Right hindlimb (tissue), 1 donor: ENCODE measurements around the gene TTLL11.

Source experiments
- DNase-seq: peaks from one replicate; pipeline ENCODE4 v3.0.0-alpha.2; 2018

Gene TTLL11

GRCh38 chr9:121871431-121872025, 221.6 kb downstream of the TTLL11 start:
- DNase-seq = no peak

DNA sequence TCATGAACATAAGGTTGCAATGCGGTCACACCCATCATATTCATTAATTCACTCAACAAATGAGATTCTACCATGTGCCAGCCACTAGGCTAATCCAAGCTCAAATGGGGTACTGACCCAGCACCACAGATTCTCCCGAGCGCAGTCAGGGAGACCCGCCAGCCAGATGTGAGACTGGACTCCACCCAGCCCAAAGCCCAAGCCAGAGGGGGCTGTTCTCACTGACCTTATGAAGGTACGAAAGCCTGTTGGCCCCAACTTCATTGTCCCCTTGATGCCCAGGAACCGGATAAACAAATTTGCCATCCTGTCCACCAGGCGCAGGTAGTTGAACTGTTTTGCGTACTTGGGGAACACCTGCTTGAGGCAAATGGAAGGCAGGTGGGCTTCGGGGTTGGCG, 222.8 kb downstream of the TTLL11 start:
- no peak for DNase-seq

DNA sequence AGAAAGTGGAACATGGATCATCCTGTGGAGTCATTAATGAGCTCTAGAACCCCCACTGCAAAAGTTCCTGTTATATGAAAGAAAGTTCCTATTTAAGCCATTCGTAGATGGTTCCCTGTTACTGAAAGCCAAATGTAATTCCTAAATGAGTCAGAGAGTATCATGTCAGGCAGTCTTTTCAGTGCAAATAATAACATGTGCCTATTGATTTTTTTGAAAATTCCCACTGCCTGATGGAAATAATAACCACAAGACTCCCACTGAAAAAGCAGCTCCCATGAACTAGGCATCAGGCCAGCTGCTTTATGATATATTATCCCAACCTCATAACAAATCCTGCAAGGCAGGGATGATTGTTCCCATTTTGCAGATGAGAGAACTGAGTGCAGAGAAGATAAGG, 224.5 kb downstream of the TTLL11 start:
- DNase-seq = no peak

DNA sequence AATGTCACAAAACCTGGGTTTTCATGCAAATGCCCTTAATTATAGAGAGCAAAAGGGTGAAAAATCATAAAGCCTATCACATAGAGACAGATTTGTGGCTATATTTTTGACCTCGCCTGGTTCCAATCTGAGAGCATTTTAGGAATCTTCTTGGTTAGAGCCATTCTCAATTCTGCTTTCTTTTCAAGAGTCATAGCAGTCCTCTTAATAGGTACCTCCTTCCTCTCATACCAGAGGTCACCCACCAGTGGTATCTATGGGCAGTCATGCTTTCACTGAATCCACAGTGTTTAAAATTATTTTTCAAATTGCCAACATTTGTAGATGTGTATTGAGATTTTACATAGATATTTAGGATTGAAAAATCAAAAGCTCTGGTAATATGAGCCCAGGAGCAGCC, 226.2 kb downstream of the TTLL11 start:
- no peak for DNase-seq

DNA sequence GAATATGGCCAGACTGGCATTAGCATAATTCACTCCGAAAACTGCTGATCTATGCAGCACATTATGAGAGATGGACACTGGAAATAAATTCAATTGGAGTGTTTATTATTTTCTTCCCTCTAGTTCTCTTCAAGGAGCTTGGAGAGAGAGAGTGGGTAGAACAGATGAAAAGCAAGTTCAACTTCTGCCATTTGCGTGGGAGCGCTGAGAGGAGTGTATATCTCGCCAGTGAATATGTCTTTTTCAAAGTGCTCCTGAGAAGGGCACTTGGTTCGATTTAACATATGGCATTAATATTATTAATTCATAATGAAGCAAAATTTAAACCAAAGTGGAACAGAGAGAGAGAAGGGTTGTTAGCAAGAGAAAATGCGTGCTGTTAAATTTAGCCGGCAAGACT, 227.2 kb downstream of the TTLL11 start:
- DNase-seq = no peak

DNA sequence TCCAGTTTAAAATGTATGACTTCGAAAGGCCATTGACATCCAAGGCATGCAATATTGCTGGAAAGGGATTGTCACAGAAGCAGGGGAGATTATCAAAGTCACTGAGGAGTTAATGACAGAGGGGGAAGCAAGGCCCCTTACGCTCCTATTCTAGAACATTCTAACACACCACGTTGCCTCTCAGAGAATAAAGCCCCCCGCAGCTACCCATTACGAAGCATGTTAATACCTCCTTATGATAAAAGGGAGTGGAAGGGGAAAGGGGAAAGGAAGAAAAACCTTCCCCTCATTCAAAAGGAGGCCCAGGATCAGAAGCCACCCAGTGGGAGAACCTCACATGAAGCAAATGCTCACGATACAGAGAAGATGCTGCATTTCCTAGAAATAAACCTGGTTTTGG, 228.0 kb downstream of the TTLL11 start:
- no peak for DNase-seq

- DNase-seq = no peak
These were observed 229.2 kb downstream of the TTLL11 start for GRCh38 chr9:121863955-121864354.

DNA sequence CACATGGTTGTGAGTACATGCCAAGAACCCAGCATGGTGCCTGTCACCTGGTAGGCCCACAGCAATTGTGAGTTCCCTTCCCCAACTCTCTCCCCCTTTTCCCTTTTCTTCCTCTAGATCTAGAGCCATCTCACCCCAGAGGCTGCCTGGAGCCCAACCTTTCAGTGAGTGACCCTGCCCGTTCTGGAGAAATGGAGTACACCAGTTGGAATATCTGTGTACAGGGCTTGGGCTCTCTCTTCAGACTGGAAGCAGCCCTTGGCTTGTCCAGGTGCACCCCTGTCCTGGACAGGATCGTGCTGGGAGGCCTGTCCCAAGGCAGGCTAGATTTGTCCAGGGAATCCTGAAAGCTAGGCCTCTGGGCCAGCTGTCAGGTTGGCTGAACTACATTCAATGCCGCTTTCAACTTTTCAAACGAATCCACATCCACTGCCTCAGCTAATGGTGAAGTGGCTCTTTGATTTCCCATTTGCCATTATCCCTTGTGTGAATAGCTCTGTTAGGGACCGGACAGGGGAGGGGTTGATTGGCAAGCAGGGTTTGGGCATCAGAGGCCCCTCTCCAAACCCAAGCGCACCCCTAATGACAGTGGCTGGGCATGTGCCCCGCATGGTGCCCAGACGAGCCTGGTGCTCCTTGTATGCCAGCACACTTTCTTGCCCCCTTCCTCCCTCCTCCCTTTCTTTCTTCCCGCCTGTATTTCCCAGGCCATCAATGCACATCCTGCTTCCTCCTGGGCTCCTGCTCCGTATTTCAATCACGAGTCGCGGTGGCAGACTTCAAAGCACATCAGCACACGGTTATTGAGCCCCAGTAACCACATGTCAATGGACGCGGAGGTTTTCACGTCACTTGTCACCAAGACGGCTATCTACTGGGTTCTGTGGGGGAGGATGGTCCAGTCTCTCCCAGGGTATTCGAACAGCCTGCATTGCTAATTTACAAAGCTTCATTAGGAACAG, 230.5 kb downstream of the TTLL11 start:
- DNase-seq = no peak

GRCh38 chr9:121861501-121862180, 231.5 kb downstream of the TTLL11 start:
- no peak for DNase-seq

DNA sequence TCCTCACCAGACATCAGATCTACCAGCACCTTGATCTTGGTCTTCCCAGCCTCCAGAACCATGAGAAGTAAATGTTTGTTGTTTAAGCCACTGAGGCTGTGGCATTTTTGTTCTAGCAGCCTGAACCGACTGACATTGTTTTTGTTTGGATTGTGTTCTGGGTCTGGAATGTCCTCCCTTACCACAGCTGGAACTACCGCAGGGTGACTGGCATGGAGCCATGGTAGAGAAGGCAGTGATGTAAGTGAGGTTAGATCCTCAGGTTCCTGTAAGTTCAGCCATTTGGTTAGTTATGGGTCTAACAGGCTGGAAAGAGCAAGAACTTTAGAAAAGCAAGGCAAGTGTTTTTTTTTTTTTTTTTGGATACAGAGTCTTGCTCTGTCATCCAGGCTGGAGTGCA, 232.4 kb downstream of the TTLL11 start:
- DNase-seq = peak; percentile 45

DNA sequence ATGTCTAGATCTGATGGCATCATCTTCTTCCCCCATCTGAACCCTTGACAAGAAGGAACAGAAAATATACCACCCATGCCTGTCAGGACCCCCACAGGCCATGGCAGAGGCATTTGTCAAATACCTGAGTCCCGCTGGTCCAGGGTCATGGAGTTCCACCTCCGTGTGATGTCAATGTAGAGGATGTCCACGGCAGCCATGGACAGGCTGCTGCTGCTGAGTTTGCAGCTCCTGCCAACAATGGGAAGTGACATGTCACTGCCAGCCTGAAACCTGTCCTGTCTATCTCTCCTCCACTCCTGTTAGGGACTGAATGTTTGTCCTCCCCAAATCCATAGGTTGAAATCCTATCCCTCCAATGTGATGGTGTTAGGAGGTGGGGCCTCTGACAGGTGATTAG, 232.9 kb downstream of the TTLL11 start:
- no peak for DNase-seq

GRCh38 chr9:121859646-121860045, 233.5 kb downstream of the TTLL11 start:
- no peak for DNase-seq

- DNase-seq = no peak
These were observed 234.3 kb downstream of the TTLL11 start for GRCh38 chr9:121858788-121859187.

GRCh38 chr9:121857928-121858327, 235.2 kb downstream of the TTLL11 start:
- no peak for DNase-seq

DNA sequence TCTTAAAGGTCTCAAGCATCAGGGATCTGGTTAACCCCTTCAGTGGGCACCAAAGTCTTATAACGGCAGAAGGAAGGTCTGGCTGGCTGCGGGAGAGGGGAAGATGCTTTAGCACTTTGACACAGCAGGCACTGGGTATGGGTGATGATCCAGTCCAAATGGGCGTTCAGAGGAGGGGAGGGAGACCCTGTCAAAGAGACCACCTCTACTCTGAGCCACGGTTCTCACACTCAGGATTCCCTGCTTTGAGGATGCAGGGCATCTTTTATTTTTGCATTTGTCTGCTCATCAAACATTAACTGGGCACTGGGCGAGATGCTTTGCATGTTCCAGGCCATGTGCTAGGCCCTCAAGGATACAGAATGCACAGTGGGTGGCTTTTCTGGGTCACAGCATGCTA, 237.6 kb downstream of the TTLL11 start:
- no peak for DNase-seq

GRCh38 chr9:121853617-121854395, 239.3 kb downstream of the TTLL11 start:
- no peak for DNase-seq

DNA sequence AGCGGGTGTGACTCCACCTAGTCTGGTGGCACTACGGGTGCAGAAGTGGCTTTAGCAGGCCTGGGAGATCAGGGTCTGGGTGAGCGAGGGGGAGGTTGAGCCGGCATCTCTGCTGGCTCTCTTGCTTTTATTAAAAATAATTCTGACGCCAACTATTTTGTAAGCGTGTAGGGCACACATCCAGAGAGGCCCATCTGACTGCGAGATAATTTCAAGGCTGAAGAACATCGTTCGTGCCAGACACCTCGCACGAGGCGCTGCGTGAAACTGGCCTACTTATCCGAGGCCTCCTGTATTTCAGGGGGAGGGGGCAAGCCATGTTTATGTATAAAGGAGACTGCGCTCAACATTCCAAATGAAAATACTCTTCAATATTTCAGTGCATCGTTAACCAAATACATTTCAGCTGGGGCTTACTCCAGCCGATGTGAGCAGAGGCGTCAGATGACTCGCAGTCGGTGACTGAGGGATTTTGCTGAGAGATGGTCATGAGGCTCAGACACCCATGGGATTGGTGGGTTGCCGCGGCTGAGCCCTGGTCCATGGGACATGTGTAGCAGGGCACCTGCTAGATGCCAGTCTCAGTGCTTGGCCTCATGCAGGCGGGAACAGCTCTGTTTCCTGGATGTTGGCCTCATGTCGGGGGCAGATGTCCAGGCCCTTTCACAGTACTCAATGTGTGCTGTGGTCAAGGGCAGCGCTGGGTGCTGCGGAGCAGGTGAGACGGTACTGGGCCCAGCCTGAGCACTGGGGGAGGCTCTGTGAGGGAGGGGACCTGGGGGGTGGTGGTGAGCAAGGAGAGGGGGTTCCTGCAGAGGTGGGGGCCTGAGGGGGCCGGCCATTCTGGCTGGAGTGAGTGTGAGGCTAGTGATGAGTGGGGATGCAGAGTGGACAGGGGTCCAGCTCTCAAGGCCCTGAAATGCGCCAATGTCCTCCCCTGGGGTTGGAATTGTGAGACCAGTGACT, 240.2 kb downstream of the TTLL11 start:
- DNase-seq = no peak

DNA sequence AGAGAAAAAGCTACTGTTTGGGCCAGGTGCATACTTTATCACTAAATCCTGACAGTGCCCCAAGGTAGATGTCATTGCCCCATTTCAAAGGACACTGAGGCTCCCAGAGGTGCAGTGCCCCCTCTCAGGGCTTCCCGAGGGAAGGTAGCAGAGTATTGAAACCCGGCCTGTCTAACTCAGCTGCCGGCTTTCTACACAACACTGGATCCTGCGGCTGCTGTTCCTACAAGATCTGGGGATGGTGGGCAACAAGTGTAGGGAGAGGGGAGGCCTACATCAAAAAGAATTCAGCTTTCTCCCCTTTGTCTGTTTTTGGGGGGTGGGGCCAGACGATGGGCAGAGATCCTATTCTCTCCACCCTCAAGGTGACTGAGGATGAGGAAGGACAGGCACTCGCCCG, 240.9 kb downstream of the TTLL11 start:
- no peak for DNase-seq

GRCh38 chr9:121851641-121852091, 241.4 kb downstream of the TTLL11 start:
- DNase-seq = peak; percentile 55

- DNase-seq = no peak
These were observed 242.7 kb downstream of the TTLL11 start for GRCh38 chr9:121850366-121850765.

- DNase-seq = no peak
These were observed 243.6 kb downstream of the TTLL11 start for GRCh38 chr9:121849554-121849953.

DNA sequence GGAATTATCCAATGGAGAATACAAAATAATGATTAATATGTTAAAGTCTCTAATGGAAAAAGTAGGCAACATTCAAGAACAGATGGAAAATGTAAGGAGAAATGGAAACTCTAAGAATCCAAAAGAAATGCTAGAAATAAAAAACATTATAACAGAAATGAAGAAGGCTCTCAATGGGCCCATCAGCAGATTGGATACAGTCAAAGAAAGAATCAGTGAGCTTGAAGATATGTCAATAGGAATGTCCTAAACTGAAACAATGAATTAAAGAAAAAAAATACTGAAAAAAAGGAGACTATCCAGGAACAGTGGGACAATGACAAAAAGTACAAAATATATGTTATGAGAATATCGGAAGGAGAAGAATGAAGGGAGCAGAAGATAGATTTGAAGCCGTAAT, 248.5 kb downstream of the TTLL11 start:
- DNase-seq = no peak
